GM12891 (cell line): ENCODE data around the gene ANKRD40CL.

ENCODE experiments used
- DNase-seq: peaks from one replicate; pipeline ENCODE4 v3.0.0; 2011; ENCODE audit warnings: low spot score; ENCODE audit not compliant: insufficient read length
- FAIRE-seq: peaks from 2 replicates; lab custom pipeline; 2011; peaks lifted over from hg19 to GRCh38; lab: Jason Lieb, UNC
- PAX5 ChIP-seq: IDR thresholded peaks from 2 replicates; pipeline ENCODE4 v1.6.1; 2011; ENCODE audit warnings: low read length, moderate library complexity, mild to moderate bottlenecking; ENCODE audit not compliant: insufficient read depth, severe bottlenecking
- POLR2A ChIP-seq: IDR thresholded peaks from 2 replicates; pipeline ENCODE4 v1.6.1; 2011; ENCODE audit warnings: low read depth, low read length, control low read depth
- POLR2AphosphoS5 ChIP-seq: IDR thresholded peaks from 2 replicates; pipeline ENCODE4 v1.6.1; 2011; ENCODE audit warnings: low read depth, low read length, control low read depth
- POU2F2 ChIP-seq: IDR thresholded peaks from 2 replicates; pipeline ENCODE4 v1.6.1; 2011; ENCODE audit warnings: low read depth, mild to moderate bottlenecking, control low read depth, low read length, moderate library complexity
- SPI1 ChIP-seq: IDR thresholded peaks from 2 replicates; pipeline ENCODE4 v1.6.1; 2011; ENCODE audit warnings: low read depth, low read length, control low read depth
- TAF1 ChIP-seq: IDR thresholded peaks from 2 replicates; pipeline ENCODE4 v1.6.1; 2011; ENCODE audit warnings: low read depth, low read length, control low read depth

Gene ANKRD40CL

DNA sequence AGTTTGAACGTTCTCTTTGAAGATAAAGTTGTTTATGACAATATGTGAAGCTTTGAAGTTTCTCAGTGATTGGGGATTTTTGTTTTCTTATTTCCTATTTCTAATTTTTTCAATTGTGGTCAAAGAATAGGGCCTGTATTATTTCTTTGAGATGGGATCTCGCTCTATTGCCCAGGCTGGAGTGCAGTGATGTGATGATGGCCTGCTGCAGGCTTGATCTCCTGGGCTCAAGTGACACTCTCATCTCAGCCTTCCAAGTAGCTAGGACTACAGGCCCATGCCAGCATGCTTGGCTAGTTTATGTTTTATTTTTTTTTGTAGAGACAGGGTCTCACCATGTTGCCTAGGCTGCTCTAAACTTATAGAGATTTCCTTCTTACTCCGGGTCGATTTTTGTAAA, 11.7 kb upstream of the ANKRD40CL start:
- TF ChIP-seq POU2F2 (no peak), TAF1 (no peak), SPI1 (no peak), POLR2AphosphoS5 (no peak)
- DNase-seq (no peak), FAIRE-seq (no peak)

DNA sequence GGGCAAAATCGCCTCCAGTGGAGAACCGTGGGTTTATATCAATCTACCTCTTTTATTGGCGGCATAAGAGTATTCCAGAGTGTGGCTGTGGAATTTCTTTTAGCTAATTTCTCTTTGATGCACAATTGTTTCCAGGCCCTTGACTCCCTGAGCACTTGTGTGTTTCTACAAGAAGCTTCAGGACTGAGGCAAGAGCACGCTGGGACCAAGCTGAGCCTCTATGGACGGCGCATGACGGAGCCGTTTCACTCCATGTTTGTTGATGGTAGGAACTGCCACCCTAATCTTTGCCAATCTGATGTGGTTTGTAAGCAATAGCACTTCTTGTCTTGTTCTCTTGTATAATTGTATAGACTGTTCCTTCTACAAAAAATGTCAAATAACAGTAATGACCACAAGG, 11.2 kb upstream of the ANKRD40CL start:
- no peak for TF ChIP-seq POU2F2
- FAIRE-seq (no peak), DNase-seq (no peak)

DNA sequence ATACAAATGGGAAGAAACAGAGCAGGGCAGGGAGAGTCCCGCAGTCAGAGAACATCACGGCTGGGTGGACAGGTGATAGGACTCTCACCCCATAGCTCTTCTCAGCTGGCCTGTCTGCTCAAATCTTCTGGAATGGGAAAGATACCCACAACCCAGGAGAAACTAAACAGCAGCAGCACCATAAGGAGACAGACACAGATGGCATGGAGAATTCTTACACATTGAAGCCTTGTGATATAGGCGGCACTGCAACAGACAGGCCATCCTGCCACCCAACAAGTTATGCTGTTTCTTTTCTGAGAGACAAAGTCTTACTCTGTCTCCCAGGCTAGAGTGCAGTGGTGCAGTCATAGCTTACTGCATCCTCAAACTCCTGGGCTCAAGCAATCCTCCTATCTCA, 8.6 kb upstream of the ANKRD40CL start:
- no peak for FAIRE-seq

DNA sequence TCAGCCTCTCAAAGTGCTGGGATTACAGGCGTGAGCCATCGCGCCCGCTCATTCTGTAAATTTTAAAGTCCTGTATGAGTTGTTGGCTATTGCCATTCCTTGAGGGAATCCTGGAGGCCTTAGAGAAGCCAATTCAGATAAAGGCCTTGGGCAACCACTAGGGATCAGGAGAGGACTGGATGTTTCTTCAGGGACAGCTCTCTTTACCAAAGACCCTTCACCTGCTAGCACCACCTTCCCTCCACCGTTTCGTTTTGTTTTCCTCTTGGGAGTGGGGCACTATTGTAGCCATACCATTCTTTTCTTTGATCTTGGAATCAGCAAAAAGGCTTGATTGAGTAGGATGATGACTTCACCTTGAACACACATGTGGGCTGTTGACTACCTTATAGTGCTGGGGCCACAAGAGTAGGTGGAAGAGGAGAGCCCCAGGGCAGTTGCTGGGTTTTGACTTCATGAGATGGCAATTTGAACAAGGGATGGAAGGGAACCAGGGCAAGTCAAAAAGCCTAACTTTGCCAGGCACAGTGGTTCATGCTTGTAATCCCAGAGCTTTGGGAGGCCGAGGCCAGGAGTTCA, 7.0 kb upstream of the ANKRD40CL start:
- FAIRE-seq (no peak), DNase-seq (no peak)
- TF ChIP-seq POLR2A (no peak), PAX5 (no peak), TAF1 (no peak), SPI1 (no peak), POU2F2 (no peak), POLR2AphosphoS5 (no peak)

More for the DNA sequence above, 8.6 kb upstream of the ANKRD40CL start:
- TF ChIP-seq POLR2AphosphoS5 (no peak), POLR2A (no peak), SPI1 (no peak)
- DNase-seq, result no peak

DNA sequence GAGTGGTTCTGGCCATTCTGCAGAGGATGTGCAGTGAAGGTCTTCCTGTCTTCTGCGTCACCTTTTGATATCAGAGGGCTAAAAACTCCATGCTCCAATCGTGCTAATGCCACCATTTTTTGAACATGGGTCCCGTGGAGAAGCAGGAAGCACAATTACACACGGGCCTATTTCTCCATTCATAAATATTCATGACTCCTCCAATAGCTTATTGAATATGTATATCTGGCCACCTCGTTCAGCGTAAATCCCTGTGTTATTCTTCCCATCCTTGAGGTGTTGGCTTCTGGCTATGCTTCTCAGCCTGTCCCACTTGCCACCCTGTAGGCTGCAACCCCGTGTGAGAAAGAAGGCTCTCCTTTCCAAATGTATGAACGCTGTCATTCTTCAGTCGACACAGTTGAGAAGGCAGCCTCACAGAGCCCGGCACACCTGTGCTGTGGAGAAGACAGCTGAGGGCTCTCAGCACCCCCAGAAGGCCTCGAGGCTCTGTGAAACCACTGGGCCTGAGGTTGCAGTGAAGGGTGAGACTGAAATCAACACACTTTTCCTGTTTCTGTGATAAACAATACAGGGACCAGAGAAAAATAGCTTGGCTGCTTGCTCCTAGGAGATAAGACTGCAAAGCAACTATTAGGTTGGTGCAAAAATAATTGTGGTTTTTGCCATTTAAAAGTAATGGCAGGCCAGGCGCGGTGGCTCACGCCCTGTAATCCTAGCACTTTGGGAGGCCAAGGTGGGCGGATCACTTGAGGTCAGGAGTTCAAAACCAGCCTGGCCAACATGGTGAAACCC, 4.9 kb upstream of the ANKRD40CL start:
- peak; percentile 55 for DNase-seq
- no peak for FAIRE-seq
- TF ChIP-seq PAX5 (no peak), POLR2AphosphoS5 (no peak), POU2F2 (no peak), TAF1 (no peak), SPI1 (no peak), POLR2A (no peak)

DNA sequence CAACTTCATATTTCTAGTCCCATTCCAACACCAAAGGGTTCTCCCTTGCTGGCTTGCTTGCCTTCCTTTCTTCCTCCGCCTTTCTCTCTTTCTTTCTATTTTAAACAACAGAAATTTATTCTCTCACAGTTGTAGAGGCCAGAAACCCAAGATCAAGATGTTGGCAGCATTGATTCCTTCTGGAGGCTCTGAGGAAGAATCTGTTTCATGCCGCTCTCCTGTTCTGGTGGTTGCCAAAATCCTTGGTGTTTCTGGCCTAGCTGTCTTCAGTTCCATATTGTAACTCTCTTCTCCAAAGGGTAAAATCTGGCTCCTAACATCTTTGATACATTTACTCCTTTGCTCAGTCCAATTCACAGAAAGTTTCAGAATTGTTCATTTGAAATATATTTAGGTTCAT, 3.0 kb upstream of the ANKRD40CL start:
- TF ChIP-seq PAX5 (no peak), SPI1 (no peak), TAF1 (no peak), POLR2AphosphoS5 (no peak), POLR2A (no peak), POU2F2 (no peak)
- FAIRE-seq (no peak), DNase-seq (no peak)

DNA sequence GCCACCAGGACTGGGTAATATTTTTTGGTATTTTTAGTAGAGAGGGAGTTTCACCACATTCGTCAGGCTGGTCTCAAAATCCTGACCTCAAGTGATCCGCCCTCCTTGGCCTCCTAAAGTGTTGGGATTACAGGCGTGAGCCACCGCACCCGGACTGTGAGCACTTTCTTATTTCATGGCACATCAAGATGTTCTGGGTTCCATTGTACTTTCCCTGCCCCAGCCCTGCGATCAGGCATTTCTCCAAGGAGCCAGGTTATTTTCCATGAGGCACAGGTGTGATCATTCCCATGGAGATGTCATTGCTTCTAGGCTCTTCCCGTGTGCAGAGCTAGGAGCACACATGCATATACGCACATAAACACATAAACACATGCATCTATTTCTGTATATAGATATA, 2.6 kb upstream of the ANKRD40CL start:
- FAIRE-seq (no peak), DNase-seq (no peak)
- TF ChIP-seq POLR2A, result no peak
- no peak for TF ChIP-seq PAX5
- no peak for TF ChIP-seq SPI1
- TF ChIP-seq POU2F2, result no peak

DNA sequence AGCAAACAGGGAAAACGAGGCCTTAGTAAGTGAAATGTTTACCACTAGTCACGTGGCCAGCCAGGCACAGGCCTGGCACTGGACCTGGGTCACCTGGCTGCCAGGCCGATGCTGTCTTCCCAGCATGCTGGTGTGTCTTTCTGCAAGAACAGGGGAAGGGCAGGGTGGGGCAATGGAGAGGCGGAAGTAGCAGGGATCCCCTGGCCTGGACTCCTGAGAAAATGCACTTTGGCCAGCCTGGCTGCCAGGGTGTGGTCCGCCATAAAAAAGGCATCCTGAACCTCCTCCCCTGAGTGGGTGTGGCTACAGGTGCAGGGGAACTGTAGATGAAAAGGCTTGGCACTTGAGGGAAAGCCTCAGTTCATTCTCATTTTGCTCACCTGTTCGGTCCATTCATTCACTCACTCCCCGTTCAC, 1.0 kb upstream of the ANKRD40CL start:
- DNase-seq (no peak), FAIRE-seq (no peak)
- TF ChIP-seq SPI1 (no peak), PAX5 (no peak), TAF1 (no peak), POLR2AphosphoS5 (no peak), POLR2A (no peak)

DNA sequence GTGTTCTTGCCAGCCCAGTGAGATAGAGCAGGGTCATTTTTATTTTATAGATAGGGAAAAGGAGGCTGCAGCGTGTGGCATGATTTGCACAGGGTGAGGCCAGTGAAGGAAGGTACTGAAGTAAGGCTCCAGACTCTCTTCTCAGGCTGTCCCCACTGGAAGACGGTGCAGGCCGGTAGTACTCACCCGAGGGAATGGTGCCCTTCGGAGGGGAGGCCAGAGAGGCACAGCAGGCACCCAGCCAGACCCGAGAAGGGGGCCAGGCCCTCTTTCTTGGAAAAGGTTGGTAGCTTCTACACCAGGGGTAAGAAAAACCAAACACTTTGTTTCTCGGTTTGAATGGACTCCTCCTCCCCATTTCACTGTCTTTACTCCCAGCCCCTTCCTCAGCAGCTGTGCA, 288 bp downstream of the ANKRD40CL start:
- DNase-seq, result no peak
- no peak for TF ChIP-seq TAF1
- TF ChIP-seq SPI1, result no peak
- no peak for TF ChIP-seq POLR2AphosphoS5
- TF ChIP-seq POLR2A, result no peak
- no peak for TF ChIP-seq POU2F2
- no peak for TF ChIP-seq PAX5
- no peak for FAIRE-seq

DNA sequence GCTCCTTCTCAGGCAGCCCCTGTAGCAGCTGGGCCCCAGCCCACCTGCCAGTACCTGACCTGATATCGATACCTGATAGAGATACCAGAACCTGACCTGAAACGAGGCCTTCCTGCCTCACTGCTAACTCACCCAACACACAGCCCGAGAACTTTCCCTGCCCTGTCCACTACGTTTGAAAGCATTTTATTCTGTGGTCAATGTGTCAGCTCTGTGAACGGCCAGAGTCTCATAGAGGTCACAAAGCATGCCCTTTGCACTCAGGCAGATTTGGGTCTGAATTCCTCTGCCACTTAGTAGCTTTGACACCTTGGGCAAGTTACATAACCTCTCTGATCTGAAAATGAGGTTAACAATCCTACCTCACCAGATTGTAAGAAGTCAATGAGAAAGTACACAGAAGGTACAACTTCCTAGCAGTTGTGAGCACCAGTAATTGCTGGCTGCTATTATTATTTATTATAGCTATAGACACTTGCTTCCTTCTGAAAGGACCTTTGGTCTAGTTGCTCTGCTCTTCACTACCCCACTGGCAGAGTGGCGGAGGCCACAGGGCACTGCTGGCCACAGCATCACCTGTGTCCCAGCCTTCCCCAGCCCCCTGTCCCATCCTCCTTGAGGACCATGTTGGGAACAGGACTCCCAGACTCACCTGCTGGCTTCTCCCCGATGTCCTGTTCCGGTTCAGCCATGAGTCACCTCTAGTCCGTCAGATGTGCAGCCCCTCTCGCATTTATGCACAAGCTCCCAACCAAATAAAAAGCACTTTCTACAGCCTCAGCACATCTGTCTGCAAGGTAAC, 895 bp downstream of the ANKRD40CL start:
- TF ChIP-seq TAF1 (no peak), SPI1 (no peak), POLR2A (no peak), PAX5 (no peak), POLR2AphosphoS5 (no peak), POU2F2 (no peak)
- FAIRE-seq (no peak), DNase-seq (no peak)
